SK-N-SH treated with all-trans-retinoic acid at 6 μM for 48 hours (cell line): ENCODE results near the gene AMPD3.

ENCODE experiments used
- BACH2 ChIP-seq: fragments of 250-450 bp; sonication (Bioruptor Pico); IDR thresholded peaks from 2 replicates; pipeline ENCODE4 v1.9.0; 2021; ENCODE audit warnings: mild to moderate bottlenecking, borderline replicate concordance
- CREB5 ChIP-seq: fragments of 250-450 bp; sonication (Bioruptor Pico); IDR thresholded peaks from 2 replicates; pipeline ENCODE4 v1.5.1; 2020; ENCODE audit warnings: low read depth, mild to moderate bottlenecking, moderate library complexity
- ESRRG ChIP-seq: fragments of 250-450 bp; sonication (Bioruptor Pico); IDR thresholded peaks from 2 replicates; pipeline ENCODE4 v1.6.1; 2021; ENCODE audit warnings: mild to moderate bottlenecking
- ISL1 ChIP-seq: fragments of 250-450 bp; sonication (Bioruptor Pico); IDR thresholded peaks from 2 replicates; pipeline ENCODE4 v2.1.2; 2022; ENCODE audit warnings: mild to moderate bottlenecking, moderate library complexity
- PATZ1 ChIP-seq: fragments of 250-450 bp; sonication (Bioruptor Pico); IDR thresholded peaks from 2 replicates; pipeline ENCODE4 v1.8.0; 2020; ENCODE audit warnings: mild to moderate bottlenecking, moderate library complexity, borderline replicate concordance
- PPARA ChIP-seq: fragments of 250-450 bp; sonication (Bioruptor Pico); IDR thresholded peaks from 2 replicates; pipeline ENCODE4 v1.5.0; 2020; ENCODE audit warnings: mild to moderate bottlenecking, borderline replicate concordance
- ZC3H10 ChIP-seq: fragments of 250-450 bp; sonication (Bioruptor Pico); IDR thresholded peaks from 2 replicates; pipeline ENCODE4 v1.5.1; 2021; ENCODE audit warnings: mild to moderate bottlenecking, moderate library complexity
- ZFP3 ChIP-seq: fragments of 250-450 bp; sonication (Bioruptor Pico); IDR thresholded peaks from 2 replicates; pipeline ENCODE4 v1.5.0; 2020; ENCODE audit warnings: mild to moderate bottlenecking, moderate library complexity
- ZFP30 ChIP-seq: fragments of 450-650 bp; formaldehyde crosslinking; IDR thresholded peaks from 2 replicates; pipeline ENCODE4 v1.5.0; 2022; ENCODE audit warnings: mild to moderate bottlenecking, moderate library complexity

GRCh38 chr11:10524471-10524870 is 69.4 kb downstream of the AMPD3 start:
- TF ChIP-seq PPARA (CRISPR knock-in tag) = no peak
- no peak for TF ChIP-seq ZFP3
- TF ChIP-seq PATZ1 (CRISPR knock-in tag) = no peak
- TF ChIP-seq ZFP30 = no peak
- no peak for TF ChIP-seq CREB5 (CRISPR knock-in tag)
- no peak for TF ChIP-seq ESRRG
- no peak for TF ChIP-seq BACH2 (CRISPR knock-in tag)
- TF ChIP-seq ZC3H10 (CRISPR knock-in tag) = no peak
- no peak for TF ChIP-seq ISL1 (CRISPR knock-in tag)
